Gastroesophageal sphincter (tissue), 3 donors: Measurements from ENCODE around the gene VPS29.
"Not testable (repeated sequence)": the region's sequence is repeated elsewhere in the genome, so short reads cannot be mapped to it uniquely, and the experiment has no call there.

ENCODE experiments used
- CTCF ChIP-seq, 4 experiments: fragments of 200-600 bp in 2 of 4; fragments of 450-650 bp in 2 of 4; sonication (generic) in 1 of 4; IDR thresholded peaks; one replicate each; pipeline ENCODE4 v1.5.1; 2017 to 2019; ENCODE audit warnings: antibody characterized with exemption in 4 of 4, mild to moderate bottlenecking in 2 of 4, moderate library complexity in 2 of 4
- POLR2A ChIP-seq, 2 donors: fragments of 450-650 bp; IDR thresholded peaks; one replicate each; pipeline ENCODE4 v1.6.1; 2017; ENCODE audit warnings: antibody characterized with exemption in 2 of 2, mild to moderate bottlenecking in 2 of 2, moderate library complexity in 1 of 2

- TF ChIP-seq CTCF, POLR2A (IDR thresholded peaks at IDR 0.05): not testable (repeated sequence)
Measured at GRCh38 chr12:110518014-110518413, 16.1 kb upstream of the VPS29 start.
